Calu3 (cell line): ENCODE measurements around the gene MYOF. TPM values are rescaled to one million over a fixed set of nuclear protein-coding genes. Genes with fewer than 3 reads are reported as not detected.

Source experiments
- BruUV-seq: library from RNA; stranded (reverse); fragments of 400-500 nt; replicated peaks from 2 replicates; lab custom pipeline; 2021; lab: Mats Ljungman, UMichigan
- CTCF ChIA-PET: fragments of 300-600 bp; sonication (Branson Sonifier 250); formaldehyde crosslinking; loops from one replicate; lab custom pipeline; 2022; ENCODE audit warnings: antibody characterized with exemption; lab: Charles Lee
- DNase-seq: peaks from one replicate; pipeline ENCODE4 v3.0.0; 2022
- H3K27ac Mint-ChIP-seq: one replicate; pipeline ENCODE4 v1.8.0; 2022; ENCODE audit warnings: mixed read lengths; ENCODE audit not compliant: unreplicated experiment
- H3K27me3 Mint-ChIP-seq: one replicate; pipeline ENCODE4 v1.8.0; 2022; ENCODE audit warnings: mixed read lengths; ENCODE audit not compliant: unreplicated experiment
- H3K36me3 Mint-ChIP-seq: one replicate; pipeline ENCODE4 v1.8.0; 2022; ENCODE audit warnings: mild to moderate bottlenecking, moderate library complexity, mixed read lengths; ENCODE audit not compliant: insufficient read depth, unreplicated experiment
- H3K4me1 Mint-ChIP-seq: one replicate; pipeline ENCODE4 v1.8.0; 2022; ENCODE audit warnings: mild to moderate bottlenecking, low read depth, mixed read lengths; ENCODE audit not compliant: unreplicated experiment
- H3K4me3 Mint-ChIP-seq: one replicate; pipeline ENCODE4 v1.8.0; 2022; ENCODE audit warnings: mild to moderate bottlenecking, low read depth, moderate library complexity, mixed read lengths; ENCODE audit not compliant: unreplicated experiment
- H3K9me3 Mint-ChIP-seq: one replicate; pipeline ENCODE4 v1.8.0; 2022; ENCODE audit warnings: low read depth, mixed read lengths; ENCODE audit not compliant: unreplicated experiment
- intact Hi-C: fragments of 100-400 bp; cut with micrococcal nuclease; formaldehyde crosslinking; loops from one replicate; pipeline ENCODE4 v1.10.0; 2022; ENCODE audit not compliant: unreplicated experiment
- total RNA-seq: library from RNA; stranded (reverse); gene quantifications from 2 replicates; pipeline ENCODE4 v1.2.3, GENCODE V29; 2022
- TF ChIP-seq, protein P1 (sequence below): fragments of 200-600 bp; IDR thresholded peaks from one replicate; pipeline ENCODE4 v1.8.0; 2022; ENCODE audit warnings: antibody characterized with exemption; ENCODE audit not compliant: unreplicated experiment

Gene MYOF
- total RNA-seq, 1 experiment from 2014 or later: 474 TPM

GRCh38 chr10:93514521-93514920 is 32.4 kb upstream of the MYOF start:
- intact Hi-C loops: no loop called here
- CTCF ChIA-PET: no interaction called here
- Mint-ChIP-seq H3K27ac (no peak overlapping the region), H3K27me3 (no peaks in the 10 kb centered on the region), H3K9me3 (no peaks in the 10 kb centered on the region), H3K4me3 (no peak overlapping the region), H3K36me3 (peaks cover 25% of the 10 kb centered on the region), H3K4me1 (no peaks in the 10 kb centered on the region)
- TF ChIP-seq, protein P1, sequence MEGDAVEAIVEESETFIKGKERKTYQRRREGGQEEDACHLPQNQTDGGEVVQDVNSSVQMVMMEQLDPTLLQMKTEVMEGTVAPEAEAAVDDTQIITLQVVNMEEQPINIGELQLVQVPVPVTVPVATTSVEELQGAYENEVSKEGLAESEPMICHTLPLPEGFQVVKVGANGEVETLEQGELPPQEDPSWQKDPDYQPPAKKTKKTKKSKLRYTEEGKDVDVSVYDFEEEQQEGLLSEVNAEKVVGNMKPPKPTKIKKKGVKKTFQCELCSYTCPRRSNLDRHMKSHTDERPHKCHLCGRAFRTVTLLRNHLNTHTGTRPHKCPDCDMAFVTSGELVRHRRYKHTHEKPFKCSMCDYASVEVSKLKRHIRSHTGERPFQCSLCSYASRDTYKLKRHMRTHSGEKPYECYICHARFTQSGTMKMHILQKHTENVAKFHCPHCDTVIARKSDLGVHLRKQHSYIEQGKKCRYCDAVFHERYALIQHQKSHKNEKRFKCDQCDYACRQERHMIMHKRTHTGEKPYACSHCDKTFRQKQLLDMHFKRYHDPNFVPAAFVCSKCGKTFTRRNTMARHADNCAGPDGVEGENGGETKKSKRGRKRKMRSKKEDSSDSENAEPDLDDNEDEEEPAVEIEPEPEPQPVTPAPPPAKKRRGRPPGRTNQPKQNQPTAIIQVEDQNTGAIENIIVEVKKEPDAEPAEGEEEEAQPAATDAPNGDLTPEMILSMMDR: no peak
- no TSS peak for BruUV-seq
- DNase-seq: no peak

DNA sequence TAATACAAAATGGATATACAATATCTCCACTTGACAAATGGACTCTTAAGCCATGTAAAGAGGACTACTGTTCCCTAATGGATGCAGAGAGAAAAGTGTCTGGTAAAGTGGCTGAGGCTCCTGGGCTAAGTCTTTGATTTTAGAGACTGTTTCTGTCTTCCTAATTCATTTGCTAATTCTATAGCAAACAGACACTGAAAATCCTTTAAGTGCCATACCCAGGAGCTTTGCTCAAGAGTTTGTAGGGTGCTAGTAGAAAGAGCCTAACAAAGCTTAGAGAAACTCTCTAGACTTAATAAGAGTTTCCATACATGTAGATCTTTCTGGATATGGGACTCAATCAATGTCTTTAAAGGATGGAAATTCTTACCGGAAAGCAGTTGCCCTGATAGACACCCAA is 31.0 kb upstream of the MYOF start:
- Mint-ChIP-seq H3K9me3 (no peaks in the 10 kb centered on the region), H3K36me3 (peaks cover 19% of the 10 kb centered on the region), H3K27ac (no peak overlapping the region), H3K4me3 (no peak overlapping the region), H3K4me1 (no peaks in the 10 kb centered on the region), H3K27me3 (no peaks in the 10 kb centered on the region)
- no peak for DNase-seq
- CTCF ChIA-PET: interaction anchor here (0.7 kb wide), 1 partner anchor 36 kb away, joined by 10 read pairs; no protein-coding TSS in a partner anchor
- intact Hi-C loops: no loop called here
- BruUV-seq: no TSS peak
- TF ChIP-seq, protein P1: no peak

GRCh38 chr10:93512565-93512964 is 30.4 kb upstream of the MYOF start:
- intact Hi-C loops: no loop called here
- no TSS peak for BruUV-seq
- Mint-ChIP-seq H3K27ac (no peak overlapping the region), H3K4me3 (no peak overlapping the region), H3K36me3 (peaks cover 21% of the 10 kb centered on the region), H3K27me3 (no peaks in the 10 kb centered on the region), H3K4me1 (no peaks in the 10 kb centered on the region), H3K9me3 (no peaks in the 10 kb centered on the region)
- TF ChIP-seq, protein P1: no peak
- DNase-seq: no peak
- CTCF ChIA-PET: interaction anchor here (0.6 to 0.7 kb wide), 2 partner anchors 36 to 516 kb away, joined by 3 to 10 read pairs; no protein-coding TSS in a partner anchor

DNA sequence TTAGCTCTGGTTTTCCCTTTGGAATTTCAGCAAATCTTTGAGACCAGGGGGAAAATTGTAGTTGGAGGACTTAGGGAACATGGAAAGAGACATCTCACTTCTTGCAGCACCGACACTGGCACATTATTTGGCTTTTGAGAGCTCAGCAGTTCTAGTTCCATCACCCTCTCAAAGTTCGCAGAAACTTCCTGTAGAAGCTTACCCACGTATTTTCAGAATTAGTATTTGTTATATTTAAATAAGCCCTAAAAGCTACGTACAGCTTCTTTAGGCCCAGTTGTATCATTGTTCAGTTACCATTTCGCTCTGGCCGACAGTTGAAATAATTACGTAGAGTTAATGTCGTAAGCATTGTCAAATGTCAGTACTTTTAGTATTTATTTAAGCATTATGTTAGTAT is 27.7 kb upstream of the MYOF start:
- CTCF ChIA-PET: no interaction called here
- no TSS peak for BruUV-seq
- Mint-ChIP-seq H3K36me3 (peaks cover 14% of the 10 kb centered on the region), H3K9me3 (no peaks in the 10 kb centered on the region), H3K27me3 (no peaks in the 10 kb centered on the region), H3K27ac (no peak overlapping the region), H3K4me1 (no peaks in the 10 kb centered on the region), H3K4me3 (no peak overlapping the region)
- TF ChIP-seq, protein P1: no peak
- DNase-seq: no peak
- intact Hi-C loops: loop anchor here (2.0 kb wide), 1 partner anchor 27 kb away; the partner anchor contains the start of gene MYOF
